DOHH2 (cell line): Measurements from ENCODE around the gene TCF7.

Experiments used
- H3F3A ChIP-seq: fragments of 200-600 bp; sonication (generic), shearing (Covaris generic); 2 replicates; pipeline ENCODE4 v1.6.0; 2016; ENCODE audit warnings: antibody characterized with exemption, mild to moderate bottlenecking; ENCODE audit not compliant: control insufficient read depth, insufficient read depth
- H3K27ac ChIP-seq: fragments of 200-600 bp; sonication (generic); 2 replicates; pipeline ENCODE4 v1.5.1; 2014; ENCODE audit warnings: low read depth, mild to moderate bottlenecking, low read length, moderate library complexity
- H3K27me3 ChIP-seq: fragments of 200-600 bp; sonication (generic); 2 replicates; pipeline ENCODE4 v1.6.1; 2014; ENCODE audit warnings: mild to moderate bottlenecking, low read length, mixed read lengths; ENCODE audit not compliant: control insufficient read depth
- H3K36me3 ChIP-seq: fragments of 200-600 bp; sonication (generic); 2 replicates; pipeline ENCODE4 v1.6.1; 2014; ENCODE audit warnings: mild to moderate bottlenecking, low read length, moderate library complexity, mixed read lengths; ENCODE audit not compliant: control insufficient read depth
- H3K4me1 ChIP-seq: fragments of 200-600 bp; sonication (generic); 2 replicates; pipeline ENCODE4 v1.6.1; 2014; ENCODE audit warnings: mild to moderate bottlenecking, low read length, mixed read lengths; ENCODE audit not compliant: control insufficient read depth
- H3K4me2 ChIP-seq: fragments of 200-600 bp; sonication (generic); 2 replicates; pipeline ENCODE4 v1.6.0; 2014; ENCODE audit warnings: mild to moderate bottlenecking, low read length, moderate library complexity
- H3K4me3 ChIP-seq: fragments of 200-600 bp; sonication (generic); 2 replicates; pipeline ENCODE4 v1.5.1; 2014; ENCODE audit warnings: mild to moderate bottlenecking, low read length, mixed read lengths
- H3K79me2 ChIP-seq: fragments of 200-600 bp; sonication (generic); 2 replicates; pipeline ENCODE4 v1.6.1; 2014; ENCODE audit warnings: mild to moderate bottlenecking, low read length, mixed read lengths; ENCODE audit not compliant: control insufficient read depth
- H3K9me2 ChIP-seq: fragments of 200-600 bp; sonication (generic); replicated peaks from 2 replicates; pipeline ENCODE4 v1.6.1; 2014; ENCODE audit warnings: mild to moderate bottlenecking, low read length, mixed read lengths; ENCODE audit not compliant: control insufficient read depth
- H3K9me3 ChIP-seq: fragments of 200-600 bp; sonication (generic); 2 replicates; pipeline ENCODE4 v1.6.1; 2014; ENCODE audit warnings: antibody characterized with exemption, low read length, mixed read lengths; ENCODE audit not compliant: control insufficient read depth, insufficient read depth
- H4K20me1 ChIP-seq: fragments of 200-600 bp; sonication (generic); 2 replicates; pipeline ENCODE4 v1.6.0; 2014; ENCODE audit warnings: low read depth, mild to moderate bottlenecking, antibody characterized with exemption, low read length, moderate library complexity; ENCODE audit not compliant: control insufficient read depth, insufficient read depth
- EZH2phosphoT487 ChIP-seq: fragments of 200-600 bp; sonication (generic); IDR thresholded peaks from 2 replicates; pipeline ENCODE4 v1.6.1; 2017; ENCODE audit warnings: borderline replicate concordance, mild to moderate bottlenecking, antibody characterized with exemption, low read length, moderate library complexity, mixed read lengths
- TF ChIP-seq, protein P1 (sequence below): fragments of 200-600 bp; sonication (generic); IDR thresholded peaks from one replicate; pipeline ENCODE4 v1.5.1; 2014; ENCODE audit warnings: antibody characterized with exemption, mild to moderate bottlenecking, low read depth, low read length; ENCODE audit not compliant: poor library complexity, severe bottlenecking

Gene TCF7

GRCh38 chr5:134097211-134097749 lies 17.2 kb upstream of the TCF7 start:
- H3K9me3 ChIP-seq = no peaks in the 10 kb centered on the region
- no peaks in the 10 kb centered on the region for H4K20me1 ChIP-seq
- H3K79me2 ChIP-seq = no peaks in the 10 kb centered on the region
- no peaks in the 10 kb centered on the region for H3K36me3 ChIP-seq
- no peaks in the 10 kb centered on the region for H3F3A ChIP-seq
- TF ChIP-seq EZH2phosphoT487 = no peak
- TF ChIP-seq, protein P1, sequence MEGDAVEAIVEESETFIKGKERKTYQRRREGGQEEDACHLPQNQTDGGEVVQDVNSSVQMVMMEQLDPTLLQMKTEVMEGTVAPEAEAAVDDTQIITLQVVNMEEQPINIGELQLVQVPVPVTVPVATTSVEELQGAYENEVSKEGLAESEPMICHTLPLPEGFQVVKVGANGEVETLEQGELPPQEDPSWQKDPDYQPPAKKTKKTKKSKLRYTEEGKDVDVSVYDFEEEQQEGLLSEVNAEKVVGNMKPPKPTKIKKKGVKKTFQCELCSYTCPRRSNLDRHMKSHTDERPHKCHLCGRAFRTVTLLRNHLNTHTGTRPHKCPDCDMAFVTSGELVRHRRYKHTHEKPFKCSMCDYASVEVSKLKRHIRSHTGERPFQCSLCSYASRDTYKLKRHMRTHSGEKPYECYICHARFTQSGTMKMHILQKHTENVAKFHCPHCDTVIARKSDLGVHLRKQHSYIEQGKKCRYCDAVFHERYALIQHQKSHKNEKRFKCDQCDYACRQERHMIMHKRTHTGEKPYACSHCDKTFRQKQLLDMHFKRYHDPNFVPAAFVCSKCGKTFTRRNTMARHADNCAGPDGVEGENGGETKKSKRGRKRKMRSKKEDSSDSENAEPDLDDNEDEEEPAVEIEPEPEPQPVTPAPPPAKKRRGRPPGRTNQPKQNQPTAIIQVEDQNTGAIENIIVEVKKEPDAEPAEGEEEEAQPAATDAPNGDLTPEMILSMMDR = no peak
- no peak overlapping the region for H3K4me2 ChIP-seq
- H3K9me2 ChIP-seq = no peaks in the 10 kb centered on the region
- no peak overlapping the region for H3K4me3 ChIP-seq
- H3K27ac ChIP-seq = no peak overlapping the region
- peaks cover 12% of the 10 kb centered on the region for H3K4me1 ChIP-seq
- H3K27me3 ChIP-seq = no peaks in the 10 kb centered on the region

DNA sequence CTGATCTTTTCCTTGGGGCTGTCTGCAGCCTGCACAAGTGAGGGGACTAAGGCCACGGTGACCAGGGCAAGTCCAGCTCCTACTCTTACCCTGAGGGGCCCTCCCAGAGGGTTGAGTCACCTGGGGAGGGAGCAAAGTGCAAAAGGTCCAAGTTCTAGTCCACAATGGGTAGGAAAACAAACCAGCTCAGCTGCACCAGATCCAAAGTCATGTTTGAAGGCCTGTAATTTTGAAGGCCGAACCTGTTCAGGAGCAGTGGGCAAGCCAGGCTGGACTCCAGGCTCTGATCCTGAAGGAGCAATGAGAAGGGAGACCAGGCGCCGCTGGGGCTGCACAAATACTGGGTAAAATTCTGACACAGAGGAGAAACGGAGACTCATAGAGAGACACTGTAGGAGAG lies 15.8 kb upstream of the TCF7 start:
- H4K20me1 ChIP-seq = no peaks in the 10 kb centered on the region
- no peak overlapping the region for H3K27ac ChIP-seq
- H3K9me3 ChIP-seq = no peaks in the 10 kb centered on the region
- peaks cover 12% of the 10 kb centered on the region for H3K4me1 ChIP-seq
- H3K4me3 ChIP-seq = no peak overlapping the region
- no peaks in the 10 kb centered on the region for H3K9me2 ChIP-seq
- H3K4me2 ChIP-seq = no peak overlapping the region
- no peaks in the 10 kb centered on the region for H3F3A ChIP-seq
- TF ChIP-seq, protein P1 = no peak
- TF ChIP-seq EZH2phosphoT487 = no peak
- no peaks in the 10 kb centered on the region; the same call in 1 of the 2 replicates for H3K27me3 ChIP-seq
- H3K36me3 ChIP-seq = no peaks in the 10 kb centered on the region
- no peaks in the 10 kb centered on the region for H3K79me2 ChIP-seq

DNA sequence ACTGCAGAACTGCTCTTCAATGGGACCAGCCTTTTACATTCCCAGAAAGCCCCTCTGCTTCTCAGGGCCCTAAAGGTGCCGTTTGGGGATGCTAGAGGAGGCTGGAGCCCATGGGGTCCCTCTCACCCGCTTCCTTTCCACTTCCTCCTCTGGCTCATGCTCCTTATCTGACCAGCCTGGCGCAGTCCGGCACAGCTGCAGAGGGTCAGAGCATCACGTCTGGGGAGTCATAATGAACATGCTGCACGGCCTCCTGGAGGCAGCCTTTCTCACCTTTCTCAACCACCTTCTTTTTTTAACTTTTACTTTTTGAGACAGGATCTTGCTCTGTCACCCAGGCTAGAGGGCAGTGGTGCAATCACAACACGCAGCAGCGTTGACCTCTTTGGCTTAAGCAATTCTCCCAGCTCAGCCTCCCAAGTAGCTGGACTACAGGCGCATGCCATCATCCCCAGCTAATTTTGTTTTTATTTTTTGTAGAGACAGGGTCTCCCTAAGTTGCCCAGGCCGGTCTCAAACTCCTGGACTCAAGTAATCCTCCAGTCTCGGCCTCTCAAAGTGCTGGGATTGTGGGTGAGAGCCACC lies 15.1 kb upstream of the TCF7 start:
- Histone ChIP-seq H3K4me1 (peaks cover 12% of the 10 kb centered on the region), H3K27me3 (peaks cover 3% of the 10 kb centered on the region; the same call in 1 of the 2 replicates), H3K4me3 (no peak overlapping the region), H3K79me2 (no peaks in the 10 kb centered on the region), H3K27ac (no peak overlapping the region), H3K9me3 (no peaks in the 10 kb centered on the region), H3K36me3 (no peaks in the 10 kb centered on the region), H3K9me2 (no peaks in the 10 kb centered on the region), H3F3A (no peaks in the 10 kb centered on the region), H3K4me2 (no peak overlapping the region), H4K20me1 (no peaks in the 10 kb centered on the region)
- TF ChIP-seq EZH2phosphoT487 = no peak
- TF ChIP-seq, protein P1 = no peak
